ENCODE data around the gene HLA-DMB.

- TF ChIP-seq CTCF (conservative IDR thresholded peaks at IDR 0.05 in 1 of 2, IDR thresholded peaks at IDR 0.05 in 1 of 2; ENCODE audit: low read depth in 1 of 2, low read length in 2 of 2) (no peak), EZH2 (IDR thresholded peaks at IDR 0.05; ENCODE audit: low read length, missing control alignments) (no peak)
Measured at GRCh38 chr6:32905078-32905477, 35.8 kb downstream of the HLA-DMB start.

Data from fibroblast of lung (primary cell).